Fibroblast of gingiva (primary cell): ENCODE results near the gene IFNLR1.

Source experiments
- DNase-seq: peaks from one replicate; pipeline ENCODE4 v3.0.0-alpha.2; 2011; ENCODE audit warnings: low read depth

The IFNLR1 gene

DNA sequence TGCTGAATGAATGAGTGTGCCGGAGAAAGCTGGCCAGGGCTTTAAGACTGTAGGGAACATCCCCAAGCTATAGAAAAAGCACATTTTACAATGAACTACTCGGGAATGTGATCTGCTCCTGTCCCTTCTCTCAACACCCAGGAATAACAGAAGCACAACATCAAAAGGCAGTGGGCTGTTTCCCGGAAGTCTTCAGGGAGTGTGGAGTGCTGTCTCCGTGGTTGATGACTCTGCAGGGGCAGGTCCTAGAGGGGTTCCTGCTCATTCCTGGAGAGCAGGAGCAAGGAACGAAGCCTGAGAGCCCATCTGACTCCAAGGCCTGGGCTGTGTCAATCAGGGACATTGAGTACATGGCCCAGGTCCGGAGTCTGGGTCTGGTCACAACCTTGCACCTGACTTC lies 39.3 kb downstream of the IFNLR1 start:
- DNase-seq = no peak

- DNase-seq = no peak
These were observed 39.9 kb downstream of the IFNLR1 start for GRCh38 chr1:24147194-24147593.

DNA sequence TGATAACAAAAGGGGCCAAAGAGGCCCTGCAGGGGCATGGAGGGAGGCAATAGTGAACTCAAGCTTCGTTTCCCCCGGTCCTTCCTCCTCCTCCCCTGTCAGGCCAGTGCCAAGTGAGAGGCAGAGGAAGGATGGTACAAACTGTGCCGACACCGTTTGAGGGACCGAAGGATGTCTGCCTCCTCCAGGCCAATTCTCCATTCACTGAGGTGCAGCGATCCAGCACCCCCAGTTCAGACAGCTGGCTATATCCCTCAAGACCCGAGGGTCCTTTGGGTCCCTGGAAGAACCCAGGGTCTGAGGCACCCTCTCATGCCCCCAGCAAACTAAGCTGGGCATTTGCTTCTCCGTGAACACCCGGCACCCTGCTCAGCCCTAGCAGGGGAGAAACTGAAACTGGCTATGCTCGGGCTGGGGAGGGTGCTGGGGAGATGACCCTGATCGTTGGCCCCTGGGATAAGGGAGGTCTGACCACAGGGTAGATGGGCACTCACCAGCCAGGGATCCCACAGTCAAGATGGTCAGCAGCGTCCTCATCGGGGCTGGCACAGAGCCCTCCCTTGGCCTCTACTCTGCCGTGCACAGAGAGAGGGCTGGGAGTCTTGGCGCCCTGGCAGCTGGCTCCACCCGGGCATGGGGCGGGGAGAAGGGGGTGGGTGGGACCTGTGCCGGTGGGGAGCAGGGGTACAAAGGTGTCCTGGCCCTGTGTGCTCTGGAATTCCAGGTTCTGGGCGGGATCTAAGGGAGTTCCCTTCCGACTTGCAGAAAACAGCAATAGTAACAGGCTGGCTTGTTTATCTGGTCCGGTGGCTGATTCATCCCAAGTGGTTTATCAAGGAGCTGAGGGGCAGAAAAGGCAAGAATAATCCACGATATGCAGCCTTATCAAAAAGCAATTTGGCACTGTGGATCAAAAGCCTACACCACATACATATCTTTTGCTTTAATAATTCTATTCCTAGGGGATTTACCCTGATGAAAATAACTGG lies 44.2 kb downstream of the IFNLR1 start, which contains the start of gene IL22RA1:
Gene IL22RA1, minus strand, starts transcription at position 595 of the 989 bp plus-strand sequence. Its CDS starts 58 bp downstream, at position 537.
- no peak for DNase-seq

- DNase-seq = peak; percentile 25
These were observed 45.6 kb downstream of the IFNLR1 start for GRCh38 chr1:24141311-24141997.

DNA sequence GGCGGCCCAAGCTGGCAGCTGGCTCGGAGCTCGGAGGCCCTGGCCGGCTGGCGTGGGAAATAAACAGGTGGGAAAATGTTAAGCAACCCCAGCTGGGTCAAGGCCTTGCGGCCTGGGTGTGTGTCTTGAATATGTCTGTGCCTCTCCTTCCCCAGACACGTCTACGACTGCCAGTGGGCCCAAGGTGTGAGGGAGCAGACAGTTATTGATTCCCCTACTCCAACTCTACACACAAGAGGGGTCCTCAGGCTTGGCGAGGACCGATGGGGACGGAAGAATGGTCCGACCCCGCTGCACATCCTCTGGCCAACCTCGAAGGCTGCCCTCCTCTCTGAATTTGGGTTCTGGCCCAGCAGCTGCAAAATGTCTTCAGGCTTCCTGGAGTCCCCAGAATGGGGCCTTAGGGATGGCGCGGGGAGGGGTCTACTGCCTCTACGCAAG lies 46.3 kb downstream of the IFNLR1 start:
- no peak for DNase-seq

DNA sequence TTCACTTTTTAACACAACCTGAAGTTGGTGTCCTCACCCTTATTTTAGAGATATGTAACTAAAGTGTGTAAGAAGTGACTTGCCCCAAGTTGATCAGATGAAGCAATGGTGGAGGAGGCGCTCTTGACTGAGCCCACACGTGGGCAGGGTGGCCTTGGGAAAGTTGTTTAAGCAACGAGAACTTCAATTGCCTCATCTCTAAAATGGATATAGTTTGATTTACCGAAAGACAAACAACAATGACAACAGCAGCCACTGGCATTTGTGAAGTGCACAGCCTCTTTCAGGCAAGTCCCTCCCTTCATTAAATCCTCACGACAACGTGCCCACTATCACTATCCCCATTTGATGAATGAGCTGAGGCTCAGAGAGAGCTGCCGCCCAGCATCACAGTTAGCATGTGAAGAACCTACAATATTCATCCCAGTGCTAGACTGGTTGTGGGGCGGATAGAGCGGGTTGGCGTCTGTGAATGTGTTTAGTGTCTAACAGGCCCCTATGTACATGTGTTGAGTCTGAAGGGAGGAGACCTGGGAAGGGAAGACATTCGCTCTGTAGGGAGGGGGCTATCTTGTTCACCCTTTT lies 47.2 kb downstream of the IFNLR1 start:
- no peak for DNase-seq

DNA sequence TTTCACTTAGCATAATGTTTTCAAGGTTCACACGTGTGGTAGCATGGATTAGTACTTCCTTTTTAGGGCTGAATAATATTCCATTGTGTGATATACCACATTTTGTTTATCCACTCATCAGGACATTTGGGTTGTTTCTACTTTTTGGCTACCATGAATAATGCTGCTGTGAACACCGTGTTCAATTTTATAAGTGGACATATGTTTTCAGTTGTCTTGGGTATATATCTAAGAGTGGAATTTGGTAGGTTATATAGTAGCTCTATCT lies 47.9 kb downstream of the IFNLR1 start:
- no peak for DNase-seq

- no peak for DNase-seq
These were observed 48.4 kb downstream of the IFNLR1 start for GRCh38 chr1:24138476-24139221.

DNA sequence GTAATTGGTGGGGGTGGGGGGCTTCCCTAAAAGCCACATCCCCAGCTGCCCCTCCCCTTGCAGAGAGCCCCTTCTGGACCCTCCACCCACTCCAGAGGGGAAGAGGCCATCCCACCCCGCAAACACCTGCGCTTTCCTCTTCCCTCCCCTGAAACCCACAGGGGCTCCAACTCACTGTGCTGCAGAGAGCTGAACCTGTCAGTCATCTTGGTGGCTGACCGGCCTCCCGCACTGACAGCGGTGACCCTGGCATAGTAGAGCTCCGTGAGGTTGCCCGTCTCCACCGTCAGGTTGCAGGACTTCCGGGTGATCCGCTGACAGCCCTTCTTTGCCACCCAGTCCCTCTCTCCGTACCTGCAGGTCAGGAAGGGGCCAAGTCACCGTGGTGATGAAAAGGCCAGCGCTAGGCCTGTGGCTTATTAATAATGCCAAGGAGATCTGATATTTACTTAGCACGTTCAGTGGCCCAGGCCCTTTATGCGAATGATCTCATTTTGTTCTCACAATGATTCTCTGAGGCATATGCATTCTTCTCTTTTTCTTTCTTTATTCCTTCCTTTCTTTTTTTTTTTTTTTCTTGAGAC lies 50.0 kb downstream of the IFNLR1 start:
- no peak for DNase-seq

GRCh38 chr1:24134376-24134775 lies 52.7 kb downstream of the IFNLR1 start:
- no peak for DNase-seq

DNA sequence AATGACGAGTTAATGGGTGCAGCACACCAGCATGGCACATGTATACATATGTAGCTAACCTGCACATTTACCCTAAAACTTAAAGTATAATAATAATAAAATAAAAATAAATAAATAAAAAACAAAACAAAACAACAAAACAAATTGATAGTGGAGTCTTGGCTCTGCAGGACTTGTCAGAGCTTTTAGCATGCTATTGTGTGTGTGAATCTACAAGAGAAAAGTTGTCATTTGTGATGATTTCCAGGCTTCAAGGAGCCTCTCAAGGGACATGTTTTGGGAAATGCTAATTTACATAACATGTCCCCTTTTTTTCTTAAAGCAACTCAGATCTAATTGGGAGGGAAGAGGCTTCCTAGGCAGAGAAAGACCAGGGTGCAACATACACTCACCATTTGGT lies 53.3 kb downstream of the IFNLR1 start:
- no peak for DNase-seq

DNA sequence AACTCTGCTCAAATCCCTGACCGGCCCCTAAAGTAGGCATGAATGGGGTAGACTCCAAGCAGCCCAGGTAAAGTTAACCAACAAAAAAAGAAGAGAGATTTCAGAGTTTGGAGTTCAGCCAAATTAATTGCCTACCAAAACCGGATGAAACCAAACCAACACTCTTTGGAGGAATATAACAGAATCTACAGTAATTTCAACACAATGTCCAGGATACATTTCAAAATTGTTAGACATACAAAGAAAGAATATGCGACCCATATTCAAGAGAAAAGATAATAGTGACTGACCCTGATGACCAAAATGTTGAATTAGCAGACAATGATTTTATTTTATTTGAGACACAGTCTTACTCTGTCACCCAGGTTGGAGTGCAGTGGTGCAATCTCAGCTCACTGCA lies 56.7 kb downstream of the IFNLR1 start:
- no peak for DNase-seq

GRCh38 chr1:24127801-24128363 lies 59.2 kb downstream of the IFNLR1 start:
- no peak for DNase-seq

- DNase-seq = no peak
These were observed 59.8 kb downstream of the IFNLR1 start for GRCh38 chr1:24127134-24127800.

GRCh38 chr1:24126672-24127023 lies 60.4 kb downstream of the IFNLR1 start:
- DNase-seq = no peak

GRCh38 chr1:24126018-24126671 lies 60.9 kb downstream of the IFNLR1 start:
- DNase-seq = no peak

- no peak for DNase-seq
These were observed 61.6 kb downstream of the IFNLR1 start for GRCh38 chr1:24125456-24125855.

DNA sequence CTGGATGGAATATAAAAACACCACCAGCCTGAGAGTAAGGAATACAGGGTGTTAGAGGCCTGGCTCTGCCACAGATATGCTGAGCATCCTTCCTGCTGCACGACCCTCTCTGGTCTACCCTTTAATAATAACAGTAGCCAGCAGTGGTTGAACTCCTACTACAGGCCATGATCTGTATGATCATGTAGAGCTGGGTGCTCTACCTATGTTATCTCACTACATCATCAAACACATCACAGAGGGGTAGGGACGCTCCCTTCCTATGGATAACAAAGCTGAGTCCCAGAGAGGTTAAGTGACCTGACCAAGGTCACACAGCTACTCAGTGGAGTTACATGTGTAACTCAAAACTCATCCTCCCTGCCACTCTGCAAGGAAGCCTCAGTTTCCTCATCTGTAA lies 62.1 kb downstream of the IFNLR1 start:
- no peak for DNase-seq

DNA sequence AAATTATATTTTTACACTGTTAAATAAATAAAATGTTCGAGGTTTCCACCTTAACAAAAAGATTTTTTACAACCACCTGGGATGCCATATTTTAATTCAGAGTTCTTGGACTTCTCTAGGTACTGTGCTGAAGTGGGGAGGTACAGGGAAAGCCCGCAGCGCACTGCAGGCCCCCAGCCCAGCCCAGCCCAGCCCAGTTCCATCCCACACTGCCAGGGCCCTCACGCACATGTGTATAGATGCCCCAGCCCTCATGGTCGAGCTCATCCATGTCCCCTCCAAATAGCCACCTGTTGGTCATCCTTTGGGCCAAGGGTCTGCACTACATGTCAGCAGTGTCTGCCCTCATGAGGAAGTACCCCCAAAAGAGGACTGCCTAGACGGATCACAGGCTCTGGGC lies 63.5 kb downstream of the IFNLR1 start:
- DNase-seq = no peak

DNA sequence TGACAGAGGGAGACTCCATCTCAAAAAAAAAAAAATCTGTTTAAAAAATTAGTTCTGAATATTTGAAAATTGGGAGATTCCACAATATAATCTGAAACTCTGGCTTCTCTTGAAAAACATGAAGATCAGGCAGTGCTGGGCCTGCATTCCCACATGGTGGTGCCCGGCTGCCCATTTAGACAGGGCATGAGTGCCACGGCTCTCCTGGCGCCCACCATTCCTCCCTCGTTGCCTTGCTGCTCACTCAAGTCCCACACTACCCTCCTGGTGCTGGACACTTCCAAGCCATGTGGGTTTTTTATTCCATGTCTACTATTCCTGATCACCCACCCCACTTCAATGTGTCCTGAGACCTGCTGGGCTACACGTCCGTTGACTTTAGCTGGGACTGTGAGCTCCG lies 64.3 kb downstream of the IFNLR1 start:
- DNase-seq = no peak

DNA sequence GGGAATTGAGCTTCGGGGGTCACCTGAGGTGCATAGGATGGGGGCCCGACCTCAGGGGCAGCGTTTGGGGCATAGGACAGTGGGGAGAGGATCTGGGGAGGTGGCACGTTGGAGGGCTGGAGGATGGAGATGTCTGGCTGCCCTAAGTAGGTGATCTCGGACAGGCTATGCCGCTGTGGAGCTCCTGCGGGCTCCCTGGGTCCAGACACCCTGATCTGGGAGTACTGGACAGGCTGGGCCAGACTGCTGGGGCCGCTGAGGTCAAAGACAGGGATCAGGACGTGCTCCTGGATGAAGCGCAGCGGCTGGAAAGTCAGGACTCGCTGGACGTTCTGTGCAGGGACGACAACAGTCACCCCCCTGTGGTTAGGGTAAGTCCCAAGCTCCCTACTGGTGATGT lies 65.7 kb downstream of the IFNLR1 start:
- DNase-seq = no peak
